Upper lobe of left lung (tissue), 6 donors: ENCODE data around the gene DOCK8. TPM values are rescaled to one million over a fixed set of nuclear protein-coding genes. Genes with fewer than 3 reads are reported as not detected.
A peak's percentile ranks its signal among the peaks of the same experiment; 100 is the strongest.
"Not testable (repeated sequence)": the region's sequence is repeated elsewhere in the genome, so short reads cannot be mapped to it uniquely, and the experiment has no call there.

Experiments
- ATAC-seq, 2 donors: fragments of 200-7000 bp; cut with Tn5 transposase; one replicate each; pipeline ENCODE4 v1.9.1; 2022; ENCODE audit warnings: mild to moderate bottlenecking in 2 of 2, moderate library complexity in 2 of 2; ENCODE audit not compliant: low FRiP score in 2 of 2
- DNase-seq, 2 donors: peaks; one replicate each; pipeline ENCODE4 v3.0.0-alpha.2; 2019 to 2020
- H3K27ac ChIP-seq, 4 donors: fragments of 200-600 bp; sonication (generic); one replicate each; pipeline ENCODE4 v1.5.1; 2016 to 2019
- H3K27me3 ChIP-seq, 4 donors: fragments of 200-600 bp; sonication (generic); one replicate each; pipeline ENCODE4 v1.5.1; 2017 to 2019
- H3K36me3 ChIP-seq, 4 donors: fragments of 200-600 bp; sonication (generic); one replicate each; pipeline ENCODE4 v1.5.1; 2016 to 2019
- H3K4me1 ChIP-seq, 4 donors: fragments of 200-600 bp; sonication (generic); one replicate each; pipeline ENCODE4 v1.5.1; 2018 to 2019
- H3K4me3 ChIP-seq, 4 donors: fragments of 200-600 bp; sonication (generic); one replicate each; pipeline ENCODE4 v1.5.1; 2017 to 2019; ENCODE audit warnings: mild to moderate bottlenecking in 2 of 4, moderate library complexity in 1 of 4
- H3K9me3 ChIP-seq, 4 donors: fragments of 200-600 bp; sonication (generic); one replicate each; pipeline ENCODE4 v1.5.1; 2018 to 2019
- CTCF ChIP-seq, 6 experiments: fragments of 450-650 bp in 4 of 6; fragments of 200-600 bp in 2 of 6; sonication (generic) in 2 of 6; IDR thresholded peaks; one replicate each; pipeline ENCODE4 v1.5.1; 2016 to 2019; ENCODE audit warnings: antibody characterized with exemption in 6 of 6
- EP300 ChIP-seq, 4 donors: sonication (generic); formaldehyde crosslinking; IDR thresholded peaks; one replicate each; pipeline ENCODE4 v1.5.1; 2017; ENCODE audit warnings: antibody characterized with exemption in 4 of 4, control low read depth in 2 of 4
- POLR2A ChIP-seq, 4 donors: fragments of 450-650 bp; IDR thresholded peaks; one replicate each; pipeline ENCODE4 v1.5.1; 2016 to 2017; ENCODE audit warnings: antibody characterized with exemption in 4 of 4, mild to moderate bottlenecking in 2 of 4
- POLR2AphosphoS5 ChIP-seq, 2 donors: sonication (generic); formaldehyde crosslinking; IDR thresholded peaks; one replicate each; pipeline ENCODE4 v1.5.1; 2017; ENCODE audit warnings: antibody characterized with exemption in 2 of 2
- WGBS, 2 donors: methylation state at CpG; one replicate each; pipeline ENCODE4 v1.1.5; 2017 to 2018; 5-methylcytosine and 5-hydroxymethylcytosine counted together
- total RNA-seq, 6 donors: library from RNA; depleted of rRNA in 4 of 6; stranded (reverse); fragments of >200 nt in 4 of 6; gene quantifications; one replicate each; pipeline versions ENCODE4 v1.1.0 to v1.2.1, GENCODE V29; 2016 to 2021
- donor health status: DM: no; HTN: no; CAD: no; lungs with moderate emphysema.
- donor health status: DM: no; HTN: yes; CAD: no; lungs with severe emphysema.

The DOCK8 gene
- total RNA-seq, 6 donors from 2014 or later, result 44.7 to 103 (median 74.6) TPM

GRCh38 chr9:224582-225520, 10.2 kb downstream of the DOCK8 start:
- peak in 1 of 2 donors; percentile 13 for ATAC-seq
- Histone ChIP-seq H3K4me1 (peaks cover 0 to 8% (median 3%) of the 10 kb centered on the region in 4 donors), H3K36me3 (no peaks in the 10 kb centered on the region)

GRCh38 chr9:227860-228259, 13.2 kb downstream of the DOCK8 start:
- no peaks in the 10 kb centered on the region for H3K9me3 ChIP-seq
- TF ChIP-seq EP300 (IDR thresholded peaks at IDR 0.05), result no peak
- no peak overlapping the region for H3K4me3 ChIP-seq
- 48 to 60% methylated on average over 3 of the region's 3 CpGs for WGBS, 2 donors
- H3K27ac ChIP-seq, result no peak overlapping the region
- ATAC-seq (peak; percentile 64 to 74), DNase-seq (peak in 1 of 2 donors; percentile 33)
- H3K4me1 ChIP-seq, result peaks cover 0 to 8% (median 2%) of the 10 kb centered on the region in 4 donors
- H3K36me3 ChIP-seq, result no peaks in the 10 kb centered on the region
- no peaks in the 10 kb centered on the region for H3K27me3 ChIP-seq

More at GRCh38 chr9:224582-225520, 10.2 kb downstream of the DOCK8 start:
- no peak for DNase-seq
- 68 to 74% methylated on average over 3 of the region's 3 CpGs for whole genome bisulfite sequencing, 2 donors
- peak overlapping the region in 1 of 4 donors; percentile 48 for H3K27ac ChIP-seq
- TF ChIP-seq POLR2AphosphoS5 (IDR thresholded peaks at IDR 0.05) (no peak), EP300 (IDR thresholded peaks at IDR 0.05) (no peak), CTCF (IDR thresholded peaks at IDR 0.05) (no peak), POLR2A (IDR thresholded peaks at IDR 0.05) (no peak)
- H3K27me3 ChIP-seq, result no peaks in the 10 kb centered on the region
- no peak overlapping the region for H3K4me3 ChIP-seq
- H3K9me3 ChIP-seq, result no peaks in the 10 kb centered on the region

GRCh38 chr9:228929-229695, 14.4 kb downstream of the DOCK8 start:
- Histone ChIP-seq H3K9me3 (no peaks in the 10 kb centered on the region), H3K36me3 (no peaks in the 10 kb centered on the region), H3K4me3 (no peak overlapping the region), H3K27ac (no peak overlapping the region), H3K27me3 (no peaks in the 10 kb centered on the region), H3K4me1 (peaks cover 0 to 5% (median 2%) of the 10 kb centered on the region in 4 donors)
- TF ChIP-seq POLR2A (IDR thresholded peaks at IDR 0.05) (no peak), CTCF (IDR thresholded peaks at IDR 0.05) (no peak), POLR2AphosphoS5 (IDR thresholded peaks at IDR 0.05) (no peak), EP300 (IDR thresholded peaks at IDR 0.05) (no peak)
- ATAC-seq, result no peak
- WGBS, 2 donors, result 74 to 87% methylated on average over 5 of the region's 5 CpGs
- DNase-seq, result no peak

- H3K36me3 ChIP-seq, H3K27me3 ChIP-seq, DNase-seq, H3K27ac ChIP-seq, H3K4me3 ChIP-seq, H3K4me1 ChIP-seq, ATAC-seq, H3K9me3 ChIP-seq: not testable (repeated sequence)
- 56 to 70% methylated on average over 1 of the region's 1 CpG for WGBS, 2 donors
These were observed 17.0 kb downstream of the DOCK8 start for GRCh38 chr9:231625-232024.

GRCh38 chr9:233708-234107, 19.0 kb downstream of the DOCK8 start:
- H3K9me3 ChIP-seq, DNase-seq, H3K4me1 ChIP-seq, H3K36me3 ChIP-seq, ATAC-seq, H3K27ac ChIP-seq, H3K4me3 ChIP-seq, H3K27me3 ChIP-seq: not testable (repeated sequence)
- 77 to 82% methylated on average over 1 of the region's 1 CpG for WGBS, 2 donors

- Histone ChIP-seq H3K9me3 (no peaks in the 10 kb centered on the region), H3K4me1 (no peaks in the 10 kb centered on the region)
These were observed 22.6 kb downstream of the DOCK8 start for GRCh38 chr9:237141-237857.

More at GRCh38 chr9:237141-237857, 22.6 kb downstream of the DOCK8 start:
- WGBS, 2 donors, result 65 to 67% methylated on average over 3 of the region's 3 CpGs
- no peak for TF ChIP-seq POLR2AphosphoS5 (IDR thresholded peaks at IDR 0.05)
- TF ChIP-seq POLR2A (IDR thresholded peaks at IDR 0.05), result no peak
- TF ChIP-seq EP300 (IDR thresholded peaks at IDR 0.05), result no peak
- no peak for TF ChIP-seq CTCF (IDR thresholded peaks at IDR 0.05)
- DNase-seq (no peak), ATAC-seq (no peak)
- Histone ChIP-seq H3K27me3 (no peaks in the 10 kb centered on the region), H3K4me3 (no peak overlapping the region), H3K36me3 (no peaks in the 10 kb centered on the region), H3K27ac (no peak overlapping the region)
